Fibroblast of villous mesenchyme (primary cell): ENCODE results near the gene CD320. TPM values are rescaled to one million over a fixed set of nuclear protein-coding genes. Genes with fewer than 3 reads are reported as not detected.

Source experiments
- DNase-seq: peaks from one replicate; pipeline ENCODE4 v3.0.0-alpha.2; 2010; ENCODE audit warnings: low read depth
- H3K4me3 ChIP-seq: 2 replicates; pipeline ENCODE4 v1.5.1; 2011; ENCODE audit warnings: low read depth, mild to moderate bottlenecking, low read length
- total RNA-seq: library from RNA; depleted of rRNA; stranded (reverse); fragments of >200 nt; gene quantifications from 2 replicates; pipeline ENCODE4 v1.2.3, GENCODE V29; 2012
- TF ChIP-seq, protein P1 (sequence below): IDR thresholded peaks from 2 replicates; pipeline ENCODE4 v1.5.1; 2012; ENCODE audit warnings: low read depth, mild to moderate bottlenecking, low read length; ENCODE audit not compliant: insufficient read depth

Gene CD320
- total RNA-seq, 1 donor = 18.1 TPM

GRCh38 chr19:8256276-8257051 is 51.7 kb downstream of the CD320 start:
- TF ChIP-seq, protein P1, sequence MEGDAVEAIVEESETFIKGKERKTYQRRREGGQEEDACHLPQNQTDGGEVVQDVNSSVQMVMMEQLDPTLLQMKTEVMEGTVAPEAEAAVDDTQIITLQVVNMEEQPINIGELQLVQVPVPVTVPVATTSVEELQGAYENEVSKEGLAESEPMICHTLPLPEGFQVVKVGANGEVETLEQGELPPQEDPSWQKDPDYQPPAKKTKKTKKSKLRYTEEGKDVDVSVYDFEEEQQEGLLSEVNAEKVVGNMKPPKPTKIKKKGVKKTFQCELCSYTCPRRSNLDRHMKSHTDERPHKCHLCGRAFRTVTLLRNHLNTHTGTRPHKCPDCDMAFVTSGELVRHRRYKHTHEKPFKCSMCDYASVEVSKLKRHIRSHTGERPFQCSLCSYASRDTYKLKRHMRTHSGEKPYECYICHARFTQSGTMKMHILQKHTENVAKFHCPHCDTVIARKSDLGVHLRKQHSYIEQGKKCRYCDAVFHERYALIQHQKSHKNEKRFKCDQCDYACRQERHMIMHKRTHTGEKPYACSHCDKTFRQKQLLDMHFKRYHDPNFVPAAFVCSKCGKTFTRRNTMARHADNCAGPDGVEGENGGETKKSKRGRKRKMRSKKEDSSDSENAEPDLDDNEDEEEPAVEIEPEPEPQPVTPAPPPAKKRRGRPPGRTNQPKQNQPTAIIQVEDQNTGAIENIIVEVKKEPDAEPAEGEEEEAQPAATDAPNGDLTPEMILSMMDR = no peak
- no peak for DNase-seq
- no peak overlapping the region for H3K4me3 ChIP-seq

DNA sequence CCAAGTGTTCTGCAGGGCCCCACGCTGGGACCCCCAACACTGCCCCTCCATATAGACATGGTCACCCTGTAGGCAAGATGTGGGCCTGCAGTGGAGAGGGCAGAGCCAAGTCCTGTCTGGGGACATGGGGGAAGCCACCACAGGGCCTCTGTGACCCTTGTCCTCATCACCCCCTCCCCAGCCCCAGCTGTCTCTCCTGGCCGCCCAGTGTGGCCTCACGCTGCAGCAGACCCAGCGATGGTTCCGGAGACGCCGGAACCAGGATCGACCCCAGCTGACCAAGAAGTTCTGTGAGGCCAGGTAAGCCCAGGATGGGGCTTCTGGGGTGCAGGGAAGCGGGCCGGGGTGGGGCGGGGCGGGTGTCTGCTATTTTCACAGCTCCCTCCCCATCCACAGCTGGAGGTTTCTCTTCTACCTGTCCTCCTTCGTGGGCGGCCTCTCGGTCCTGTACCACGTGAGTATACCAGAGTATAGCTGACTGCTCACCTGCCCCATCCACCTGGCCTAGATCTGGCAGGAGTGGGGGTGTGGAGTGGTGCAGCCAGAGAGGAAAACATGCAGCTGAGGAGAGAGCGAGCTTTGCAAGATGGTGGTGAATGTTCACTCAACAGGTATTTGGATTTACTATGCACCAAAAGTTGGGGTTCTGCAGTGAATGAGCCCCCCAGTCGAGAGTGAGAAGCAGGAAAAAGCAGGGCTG is 52.6 kb downstream of the CD320 start:
- H3K4me3 ChIP-seq = no peak overlapping the region
- TF ChIP-seq, protein P1 = no peak
- DNase-seq = no peak

DNA sequence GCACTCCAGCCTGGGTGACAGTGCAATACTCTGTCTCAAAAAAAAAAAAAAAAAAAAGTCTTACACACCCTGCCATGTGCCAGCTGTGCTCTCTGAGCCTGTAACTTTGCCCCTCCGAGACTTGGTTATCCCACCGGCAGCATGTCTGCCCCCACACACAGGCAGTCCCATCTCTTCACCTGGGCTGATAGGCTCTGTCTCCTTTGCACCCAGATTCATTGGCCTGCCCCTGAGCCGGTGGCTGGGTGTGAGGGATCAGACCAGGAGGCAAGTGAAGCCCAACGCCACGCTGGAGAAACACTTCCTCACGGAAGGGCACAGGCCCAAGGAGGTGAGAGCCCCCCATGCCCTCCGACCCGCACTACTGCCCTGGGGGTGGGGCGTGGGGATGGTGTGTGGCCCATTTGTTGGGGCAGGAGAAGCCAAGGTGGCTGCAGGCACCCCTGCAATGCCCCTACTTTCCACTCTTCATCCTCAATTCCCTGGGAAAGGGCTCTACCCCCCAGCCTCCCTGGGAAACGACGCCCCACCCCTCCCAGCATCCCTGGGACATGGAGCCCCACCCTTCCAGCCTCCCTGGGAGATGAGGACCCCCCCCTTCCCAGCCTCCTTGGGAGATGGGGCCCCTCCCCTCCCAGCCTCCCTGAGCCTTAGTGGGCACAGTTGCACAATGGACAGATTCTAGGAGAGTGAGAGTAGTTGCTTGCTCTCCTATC is 53.7 kb downstream of the CD320 start:
- DNase-seq = no peak
- TF ChIP-seq, protein P1 = no peak
- H3K4me3 ChIP-seq = no peak overlapping the region

- TF ChIP-seq, protein P1 = no peak
- DNase-seq = no peak
- no peak overlapping the region for H3K4me3 ChIP-seq
Observed at GRCh38 chr19:8253678-8254077, 54.5 kb downstream of the CD320 start.

DNA sequence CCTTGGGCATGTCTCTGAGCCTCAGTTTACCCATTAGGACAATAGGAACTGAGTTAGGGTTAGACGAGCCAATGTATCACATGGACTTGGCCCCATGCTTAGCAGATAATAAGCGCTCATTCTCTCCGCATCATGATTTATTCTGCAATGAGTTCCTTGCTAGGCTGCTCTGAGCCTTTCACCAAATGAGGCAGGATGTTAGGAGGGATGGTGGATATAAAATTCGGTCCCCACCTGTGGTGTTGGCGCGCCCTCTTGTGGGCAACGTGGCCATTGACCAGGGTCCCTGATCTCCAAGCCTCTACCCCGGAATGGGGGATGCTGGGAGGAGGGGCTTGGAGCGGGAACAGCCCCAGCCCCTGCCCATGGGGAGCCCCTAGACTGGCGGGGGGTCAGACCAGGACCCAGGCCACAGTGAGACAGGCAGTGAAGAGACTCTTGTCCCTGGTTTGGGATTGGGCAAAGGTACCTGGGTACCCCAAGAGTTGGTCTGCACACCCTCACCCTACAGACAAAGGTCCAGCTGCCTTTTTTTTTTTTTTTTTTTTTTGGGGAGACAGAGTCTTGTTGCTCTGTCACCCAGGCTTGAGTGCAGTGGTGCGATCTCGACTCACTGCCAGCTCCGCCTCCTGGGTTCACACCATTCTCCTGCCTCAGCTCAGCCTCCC is 55.1 kb downstream of the CD320 start:
- DNase-seq = peak; percentile 75
- TF ChIP-seq, protein P1 = peak; percentile 94
- H3K4me3 ChIP-seq = no peak overlapping the region

Other genes starting within 250 kb of the CD320 start
- not detected in 2 replicates for gene FBN3, start 158.8 kb downstream of the CD320 start, total RNA-seq
- 6.0 and 10.3 TPM in 2 replicates for gene CERS4, start 99.0 kb downstream of the CD320 start, total RNA-seq
- 9.1 and 18.4 TPM in 2 replicates for gene NDUFA7, start 13.0 kb upstream of the CD320 start, total RNA-seq
- 86.4 and 117 TPM in 2 replicates for gene RPS28, start 13.1 kb upstream of the CD320 start, total RNA-seq
- gene KANK3, start 34.9 kb upstream of the CD320 start, total RNA-seq = under 0.01 and 0.64 TPM in 2 replicates
- gene ANGPTL4, start 55.8 kb upstream of the CD320 start, total RNA-seq = 0.64 and 1.3 TPM in 2 replicates
- 27.6 and 27.7 TPM in 2 replicates for gene RAB11B, start 82.0 kb upstream of the CD320 start, total RNA-seq
- 51.8 and 70.9 TPM in 2 replicates for gene MARCHF2, start 104.9 kb upstream of the CD320 start, total RNA-seq
- 41.9 and 49.0 TPM in 2 replicates for gene HNRNPM, start 136.6 kb upstream of the CD320 start, total RNA-seq
- under 0.01 TPM in 1 of 2 replicates, not detected in the other for gene PRAM1, start 194.3 kb upstream of the CD320 start, total RNA-seq
- gene ZNF414, start 205.8 kb upstream of the CD320 start, total RNA-seq = 5.2 and 6.4 TPM in 2 replicates